ENCODE measurements around the gene RARS2. TPM values are rescaled to one million over a fixed set of nuclear protein-coding genes. Genes with fewer than 3 reads are reported as not detected.
A peak's percentile ranks its signal among the peaks of the same experiment; 100 is the strongest.

RARS2 gene
- polyA plus RNA-seq, 1 donor = 73.9 TPM

- peaks cover 39% of the 10 kb centered on the region for H3K36me3 ChIP-seq (ENCODE audit: control insufficient read depth, insufficient read depth, low read length)
Observed at GRCh38 chr6:87551799-87552198, 38.0 kb downstream of the RARS2 start.

GRCh38 chr6:87544474-87544735, 45.4 kb downstream of the RARS2 start:
- H3K4me3 ChIP-seq (ENCODE audit: low read length) = no peak overlapping the region
- no peak overlapping the region for H3K27ac ChIP-seq (ENCODE audit: low read length)
- H3K4me1 ChIP-seq (ENCODE audit: control insufficient read depth, insufficient read depth, low read length) = no peaks in the 10 kb centered on the region
- 60% methylated on average over 1 of the region's 1 CpG for WGBS (ENCODE audit: insufficient coverage, low lambda C conversion rate)
- H3K36me3 ChIP-seq (ENCODE audit: control insufficient read depth, insufficient read depth, low read length) = peaks cover 45% of the 10 kb centered on the region
- H3K9me3 ChIP-seq (ENCODE audit: control insufficient read depth, low read depth, low read length) = peaks cover 4% of the 10 kb centered on the region
- DNase-seq = peak in 1 of 2 donors; percentile 29
- no peaks in the 10 kb centered on the region for H3K27me3 ChIP-seq (ENCODE audit: control insufficient read depth, insufficient read depth, low read length)

More at GRCh38 chr6:87551799-87552198, 38.0 kb downstream of the RARS2 start:
- DNase-seq = no peak
- 100% methylated on average over 1 of the region's 2 CpGs for WGBS (ENCODE audit: insufficient coverage, low lambda C conversion rate)
- H3K4me3 ChIP-seq (ENCODE audit: low read length) = no peak overlapping the region
- no peaks in the 10 kb centered on the region for H3K27me3 ChIP-seq (ENCODE audit: control insufficient read depth, insufficient read depth, low read length)
- no peaks in the 10 kb centered on the region for H3K4me1 ChIP-seq (ENCODE audit: control insufficient read depth, insufficient read depth, low read length)
- H3K9me3 ChIP-seq (ENCODE audit: control insufficient read depth, low read depth, low read length) = no peaks in the 10 kb centered on the region
- no peak overlapping the region for H3K27ac ChIP-seq (ENCODE audit: low read length)

- Histone ChIP-seq H3K36me3 (ENCODE audit: control insufficient read depth, insufficient read depth, low read length) (peaks cover 49% of the 10 kb centered on the region), H3K9me3 (ENCODE audit: control insufficient read depth, low read depth, low read length) (peaks cover 5% of the 10 kb centered on the region), H3K4me1 (ENCODE audit: control insufficient read depth, insufficient read depth, low read length) (no peaks in the 10 kb centered on the region), H3K27me3 (ENCODE audit: control insufficient read depth, insufficient read depth, low read length) (no peaks in the 10 kb centered on the region), H3K27ac (ENCODE audit: low read length) (no peak overlapping the region), H3K4me3 (ENCODE audit: low read length) (no peak overlapping the region)
- WGBS (ENCODE audit: insufficient coverage, low lambda C conversion rate) = no CpG with 5 or more reads among the region's 4 CpGs
- no peak for DNase-seq
Observed at GRCh38 chr6:87543696-87544473, 45.9 kb downstream of the RARS2 start.

GRCh38 chr6:87541744-87542143, 48.0 kb downstream of the RARS2 start:
- H3K4me3 ChIP-seq (ENCODE audit: low read length) = no peak overlapping the region
- H3K36me3 ChIP-seq (ENCODE audit: control insufficient read depth, insufficient read depth, low read length) = peaks cover 46% of the 10 kb centered on the region
- H3K4me1 ChIP-seq (ENCODE audit: control insufficient read depth, insufficient read depth, low read length) = no peaks in the 10 kb centered on the region
- H3K27me3 ChIP-seq (ENCODE audit: control insufficient read depth, insufficient read depth, low read length) = no peaks in the 10 kb centered on the region
- no peak for DNase-seq
- no peak overlapping the region for H3K27ac ChIP-seq (ENCODE audit: low read length)
- 80% methylated on average over 1 of the region's 2 CpGs for WGBS (ENCODE audit: insufficient coverage, low lambda C conversion rate)
- peaks cover 5% of the 10 kb centered on the region for H3K9me3 ChIP-seq (ENCODE audit: control insufficient read depth, low read depth, low read length)

- no peak for DNase-seq
- 100% methylated on average over 1 of the region's 1 CpG for WGBS (ENCODE audit: insufficient coverage, low lambda C conversion rate)
Observed at GRCh38 chr6:87541041-87541440, 48.7 kb downstream of the RARS2 start.

GRCh38 chr6:87540539-87540938, 49.2 kb downstream of the RARS2 start:
- DNase-seq = peak in 1 of 2 donors; percentile 9
- H3K27ac ChIP-seq (ENCODE audit: low read length) = no peak overlapping the region
- H3K4me1 ChIP-seq (ENCODE audit: control insufficient read depth, insufficient read depth, low read length) = no peaks in the 10 kb centered on the region
- 80% methylated on average over 1 of the region's 4 CpGs for WGBS (ENCODE audit: insufficient coverage, low lambda C conversion rate)
- H3K9me3 ChIP-seq (ENCODE audit: control insufficient read depth, low read depth, low read length) = peaks cover 5% of the 10 kb centered on the region
- no peaks in the 10 kb centered on the region for H3K27me3 ChIP-seq (ENCODE audit: control insufficient read depth, insufficient read depth, low read length)
- H3K36me3 ChIP-seq (ENCODE audit: control insufficient read depth, insufficient read depth, low read length) = peaks cover 41% of the 10 kb centered on the region
- H3K4me3 ChIP-seq (ENCODE audit: low read length) = no peak overlapping the region

More at GRCh38 chr6:87541041-87541440, 48.7 kb downstream of the RARS2 start:
- Histone ChIP-seq H3K4me3 (ENCODE audit: low read length) (no peak overlapping the region), H3K27ac (ENCODE audit: low read length) (no peak overlapping the region), H3K36me3 (ENCODE audit: control insufficient read depth, insufficient read depth, low read length) (peaks cover 42% of the 10 kb centered on the region), H3K9me3 (ENCODE audit: control insufficient read depth, low read depth, low read length) (peaks cover 5% of the 10 kb centered on the region), H3K27me3 (ENCODE audit: control insufficient read depth, insufficient read depth, low read length) (no peaks in the 10 kb centered on the region), H3K4me1 (ENCODE audit: control insufficient read depth, insufficient read depth, low read length) (no peaks in the 10 kb centered on the region)

GRCh38 chr6:87539554-87539953, 50.2 kb downstream of the RARS2 start:
- Histone ChIP-seq H3K27me3 (ENCODE audit: control insufficient read depth, insufficient read depth, low read length) (no peaks in the 10 kb centered on the region), H3K4me1 (ENCODE audit: control insufficient read depth, insufficient read depth, low read length) (peaks cover 7% of the 10 kb centered on the region), H3K9me3 (ENCODE audit: control insufficient read depth, low read depth, low read length) (peaks cover 5% of the 10 kb centered on the region), H3K36me3 (ENCODE audit: control insufficient read depth, insufficient read depth, low read length) (peaks cover 37% of the 10 kb centered on the region), H3K27ac (ENCODE audit: low read length) (no peak overlapping the region), H3K4me3 (ENCODE audit: low read length) (no peak overlapping the region)
- DNase-seq = no peak
- WGBS (ENCODE audit: insufficient coverage, low lambda C conversion rate) = 93% methylated on average over 3 of the region's 6 CpGs

GRCh38 chr6:87538510-87539260, 51.1 kb downstream of the RARS2 start:
- Histone ChIP-seq H3K4me1 (ENCODE audit: control insufficient read depth, insufficient read depth, low read length) (peaks cover 8% of the 10 kb centered on the region), H3K4me3 (ENCODE audit: low read length) (no peak overlapping the region), H3K36me3 (ENCODE audit: control insufficient read depth, insufficient read depth, low read length) (peaks cover 34% of the 10 kb centered on the region), H3K9me3 (ENCODE audit: control insufficient read depth, low read depth, low read length) (peaks cover 5% of the 10 kb centered on the region), H3K27me3 (ENCODE audit: control insufficient read depth, insufficient read depth, low read length) (no peaks in the 10 kb centered on the region), H3K27ac (ENCODE audit: low read length) (no peak overlapping the region)
- no CpG with 5 or more reads among the region's 1 CpG for WGBS (ENCODE audit: insufficient coverage, low lambda C conversion rate)
- no peak for DNase-seq

GRCh38 chr6:87534377-87535047, 55.3 kb downstream of the RARS2 start:
- Histone ChIP-seq H3K27ac (ENCODE audit: low read length) (peak overlapping the region; percentile 34), H3K36me3 (ENCODE audit: control insufficient read depth, insufficient read depth, low read length) (peaks cover 28% of the 10 kb centered on the region), H3K27me3 (ENCODE audit: control insufficient read depth, insufficient read depth, low read length) (no peaks in the 10 kb centered on the region), H3K9me3 (ENCODE audit: control insufficient read depth, low read depth, low read length) (peaks cover 1% of the 10 kb centered on the region), H3K4me3 (ENCODE audit: low read length) (no peak overlapping the region), H3K4me1 (ENCODE audit: control insufficient read depth, insufficient read depth, low read length) (peaks cover 8% of the 10 kb centered on the region)
- peak; percentile 18 to 64 for DNase-seq
- no CpG with 5 or more reads among the region's 2 CpGs for WGBS (ENCODE audit: insufficient coverage, low lambda C conversion rate)

- Histone ChIP-seq H3K4me1 (ENCODE audit: control insufficient read depth, insufficient read depth, low read length) (no peaks in the 10 kb centered on the region), H3K9me3 (ENCODE audit: control insufficient read depth, low read depth, low read length) (no peaks in the 10 kb centered on the region), H3K36me3 (ENCODE audit: control insufficient read depth, insufficient read depth, low read length) (peaks cover 21% of the 10 kb centered on the region), H3K27ac (ENCODE audit: low read length) (no peak overlapping the region), H3K27me3 (ENCODE audit: control insufficient read depth, insufficient read depth, low read length) (no peaks in the 10 kb centered on the region), H3K4me3 (ENCODE audit: low read length) (no peak overlapping the region)
- DNase-seq = no peak
- WGBS (ENCODE audit: insufficient coverage, low lambda C conversion rate) = 90% methylated on average over 1 of the region's 1 CpG
Observed at GRCh38 chr6:87529221-87529620, 60.6 kb downstream of the RARS2 start.
